Germinal center (tissue), 1 donor: ENCODE measurements around the gene LRRK1.
A peak's percentile ranks its signal among the peaks of the same experiment; 100 is the strongest.

ENCODE experiments used
- DNase-seq: peaks from one replicate; pipeline ENCODE4 v3.0.0; 2012; ENCODE audit warnings: mixed read lengths, low spot score

The LRRK1 gene

GRCh38 chr15:100972975-100973350 is 53.8 kb downstream of the LRRK1 start:
- no peak for DNase-seq

GRCh38 chr15:100973351-100974111 is 54.4 kb downstream of the LRRK1 start:
- DNase-seq = peak; percentile 30

GRCh38 chr15:100975043-100975442 is 55.9 kb downstream of the LRRK1 start:
- DNase-seq = no peak

- DNase-seq = no peak
Measured at GRCh38 chr15:100980410-100981046, 61.4 kb downstream of the LRRK1 start.

GRCh38 chr15:100981086-100981485 is 61.9 kb downstream of the LRRK1 start:
- no peak for DNase-seq

- DNase-seq = no peak
Measured at GRCh38 chr15:100983221-100983620, 64.1 kb downstream of the LRRK1 start.

- no peak for DNase-seq
Measured at GRCh38 chr15:100985401-100985800, 66.2 kb downstream of the LRRK1 start.

GRCh38 chr15:100986158-100986896 is 67.2 kb downstream of the LRRK1 start:
- DNase-seq = no peak

- DNase-seq = no peak
Measured at GRCh38 chr15:100987143-100987542, 68.0 kb downstream of the LRRK1 start.

GRCh38 chr15:100988297-100988696 is 69.1 kb downstream of the LRRK1 start:
- DNase-seq = no peak

- DNase-seq = no peak
Measured at GRCh38 chr15:100988857-100989256, 69.7 kb downstream of the LRRK1 start.

- no peak for DNase-seq
Measured at GRCh38 chr15:100994597-100995446, 75.7 kb downstream of the LRRK1 start.

- no peak for DNase-seq
Measured at GRCh38 chr15:100995471-100996430, 76.6 kb downstream of the LRRK1 start.

GRCh38 chr15:100997442-100997841 is 78.3 kb downstream of the LRRK1 start:
- DNase-seq = no peak

GRCh38 chr15:100998630-100999029 is 79.5 kb downstream of the LRRK1 start:
- DNase-seq = no peak

- DNase-seq = no peak
Measured at GRCh38 chr15:100999369-100999768, 80.2 kb downstream of the LRRK1 start.

- no peak for DNase-seq
Measured at GRCh38 chr15:101000271-101000681, 81.1 kb downstream of the LRRK1 start.

- DNase-seq = no peak
Measured at GRCh38 chr15:101001056-101001455, 81.9 kb downstream of the LRRK1 start.

GRCh38 chr15:101001796-101002195 is 82.6 kb downstream of the LRRK1 start:
- no peak for DNase-seq

GRCh38 chr15:101003081-101003480 is 83.9 kb downstream of the LRRK1 start:
- no peak for DNase-seq

GRCh38 chr15:101003706-101004105 is 84.5 kb downstream of the LRRK1 start:
- no peak for DNase-seq
